GM21723 (cell line): ENCODE results near the gene CACNA1A.

ENCODE experiments used
- ATAC-seq: cut with Tn5 transposase; IDR thresholded peaks from one replicate; pipeline ENCODE4 v1.9.1; 2021; ENCODE audit warnings: mild to moderate bottlenecking, moderate library complexity; ENCODE audit not compliant: unreplicated experiment

The CACNA1A gene

DNA sequence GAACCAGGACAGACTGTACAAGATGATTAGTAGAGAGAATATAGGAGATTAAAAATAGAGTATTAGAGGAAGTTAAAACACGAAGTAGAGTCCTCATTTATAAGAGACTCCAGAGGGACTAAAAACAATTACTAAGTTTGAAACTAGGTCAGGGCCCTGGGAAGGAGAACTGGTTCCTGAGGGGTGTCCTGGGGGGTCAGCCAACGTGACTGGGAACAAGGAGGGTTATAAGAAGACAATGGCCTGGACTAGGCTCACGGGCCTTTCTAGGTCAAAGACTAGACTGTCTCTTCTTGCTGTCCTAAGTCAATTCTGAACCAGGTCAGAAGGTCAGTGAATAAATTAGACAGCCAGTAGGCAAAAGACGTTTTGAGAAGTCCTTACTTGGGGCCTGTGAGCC lies 190.8 kb downstream of the CACNA1A start:
- no peak for ATAC-seq

- ATAC-seq: no peak
These were observed 191.5 kb downstream of the CACNA1A start for GRCh38 chr19:13314761-13315160.

GRCh38 chr19:13313875-13314274 lies 192.4 kb downstream of the CACNA1A start:
- ATAC-seq: no peak

DNA sequence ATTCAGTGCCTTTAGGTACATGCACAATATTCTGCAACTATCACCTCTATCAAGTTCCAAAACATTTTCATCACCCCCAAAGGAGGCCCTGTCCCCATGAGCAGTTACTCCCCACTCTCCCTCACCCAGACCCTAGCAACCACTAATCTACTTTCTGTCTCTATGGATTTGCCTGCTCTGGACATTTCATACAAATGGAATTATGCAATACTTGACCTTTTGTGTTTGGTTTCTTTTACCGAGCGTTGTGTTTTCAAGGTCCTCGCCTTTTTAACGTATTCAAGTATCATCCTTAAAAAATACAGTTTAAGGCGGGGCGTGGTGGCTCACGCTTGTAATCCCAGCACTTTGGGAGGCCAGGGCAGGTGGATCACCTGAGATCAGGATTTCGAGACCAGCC lies 196.4 kb downstream of the CACNA1A start:
- no peak for ATAC-seq

DNA sequence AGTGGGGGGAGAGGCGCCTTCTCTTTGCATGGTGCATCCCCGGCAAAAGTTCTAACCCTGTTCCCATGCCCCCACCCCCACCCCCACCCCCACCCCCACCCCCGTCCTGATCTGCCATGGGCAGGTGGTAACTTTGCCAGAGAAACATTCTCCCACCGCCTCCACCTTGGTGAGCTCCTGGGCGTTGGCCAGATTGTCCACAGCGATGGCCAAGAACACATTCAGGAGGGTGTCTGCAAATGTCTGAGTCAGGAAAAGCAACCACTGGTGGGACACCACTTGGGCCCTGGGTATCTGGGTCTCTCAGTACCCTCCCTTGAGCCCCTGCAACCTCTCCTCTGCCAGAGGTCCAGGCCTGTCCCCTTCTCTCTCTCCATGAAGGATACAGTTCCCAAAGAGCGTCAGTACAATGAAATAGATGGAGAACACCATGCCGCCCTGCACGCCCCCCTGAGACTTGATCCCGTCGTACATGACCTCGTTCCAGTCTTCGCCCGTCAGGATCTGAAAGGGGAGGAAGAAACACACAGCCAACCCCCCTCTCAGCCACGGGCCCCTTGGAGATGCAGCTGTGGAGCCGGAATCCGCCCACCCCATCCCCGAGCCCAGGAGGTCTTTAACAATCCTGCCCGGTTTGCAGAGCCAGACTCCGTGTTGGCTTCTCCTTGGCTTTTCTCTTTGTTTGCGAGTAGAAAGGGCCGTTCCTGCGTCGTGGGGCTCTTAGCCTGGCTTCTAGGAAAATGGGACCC lies 202.7 kb downstream of the CACNA1A start:
- no peak for ATAC-seq

- no peak for ATAC-seq
These were observed 203.6 kb downstream of the CACNA1A start for GRCh38 chr19:13302526-13303270.

DNA sequence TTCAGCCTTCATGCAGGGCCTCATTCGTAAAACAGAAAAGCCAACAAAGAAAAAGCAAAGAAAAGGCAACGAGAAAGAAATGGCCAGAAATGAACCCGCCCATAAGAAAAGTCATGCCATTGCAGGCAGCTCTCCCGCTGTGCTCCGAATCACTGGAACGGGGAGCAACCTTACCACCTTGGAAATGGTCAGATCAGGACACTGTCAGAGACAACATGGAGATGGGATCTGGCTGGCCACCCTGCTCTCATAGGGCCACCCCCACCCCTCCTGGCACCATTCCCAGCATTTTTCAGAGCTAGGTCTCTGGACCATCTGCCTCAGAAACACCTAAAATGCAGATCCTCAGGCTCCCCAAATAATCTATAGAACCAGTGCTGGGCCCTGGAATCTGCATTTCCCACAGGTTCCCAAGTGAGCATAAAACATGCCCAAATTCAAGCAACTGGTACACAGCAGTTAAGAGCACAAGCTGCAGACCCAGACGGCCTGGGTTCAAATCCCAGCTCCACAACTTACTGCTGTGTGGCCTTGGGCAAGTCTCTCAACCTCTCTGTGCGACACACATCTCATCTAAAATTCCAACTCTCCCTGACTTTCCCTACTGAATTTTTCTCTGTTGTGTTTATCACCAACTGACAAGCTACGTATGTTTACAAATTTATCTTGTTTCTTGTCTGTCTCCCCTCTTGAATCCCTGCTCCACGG lies 204.5 kb downstream of the CACNA1A start:
- no peak for ATAC-seq

DNA sequence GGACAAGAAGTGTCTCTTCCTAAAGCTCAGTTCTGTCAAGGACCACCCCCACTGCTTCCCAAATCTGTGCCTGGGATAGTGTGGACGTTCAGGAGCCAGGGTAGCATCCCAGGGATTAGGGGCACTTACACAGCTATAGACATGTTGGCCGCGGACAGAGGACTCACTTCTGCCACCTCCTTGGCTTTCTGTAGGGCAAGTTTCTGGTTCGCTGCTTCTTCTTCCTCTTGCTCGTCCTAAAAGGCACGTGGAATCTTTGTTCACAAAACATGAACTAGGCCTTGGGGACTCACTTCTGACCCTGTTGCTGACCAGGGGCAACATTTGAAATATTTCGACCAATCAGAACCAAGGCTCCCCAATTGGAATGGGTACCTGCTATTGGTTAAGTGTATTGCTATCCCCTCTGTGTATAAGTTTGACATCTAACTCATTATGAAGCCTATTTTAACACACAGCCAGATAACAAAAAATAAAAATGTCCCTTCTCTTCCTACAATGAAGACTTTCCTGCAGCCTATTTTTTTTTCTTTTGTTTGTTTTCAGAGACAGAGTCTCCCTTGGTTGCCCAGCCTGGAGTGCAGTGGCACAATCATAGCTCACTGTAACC lies 205.8 kb downstream of the CACNA1A start:
- ATAC-seq: no peak

DNA sequence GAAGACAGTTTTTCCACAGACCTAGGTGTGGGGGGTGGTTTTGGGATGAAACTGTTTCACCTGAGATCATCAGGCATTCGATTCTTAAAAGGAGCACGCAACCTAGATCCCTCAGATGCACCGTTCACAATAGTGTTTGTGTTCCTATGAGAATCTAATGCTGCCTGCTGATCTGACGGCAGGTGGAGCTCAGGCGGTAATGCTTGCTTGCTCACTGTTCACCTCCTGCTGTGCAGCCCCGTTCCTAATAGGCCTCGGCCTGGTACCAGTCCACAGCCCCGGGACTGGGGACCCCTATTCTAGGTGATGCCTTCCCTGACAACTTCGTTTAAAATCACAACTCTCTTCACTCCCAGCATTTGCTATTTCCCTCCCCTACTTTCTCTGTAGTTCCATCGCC lies 206.4 kb downstream of the CACNA1A start:
- ATAC-seq: no peak

DNA sequence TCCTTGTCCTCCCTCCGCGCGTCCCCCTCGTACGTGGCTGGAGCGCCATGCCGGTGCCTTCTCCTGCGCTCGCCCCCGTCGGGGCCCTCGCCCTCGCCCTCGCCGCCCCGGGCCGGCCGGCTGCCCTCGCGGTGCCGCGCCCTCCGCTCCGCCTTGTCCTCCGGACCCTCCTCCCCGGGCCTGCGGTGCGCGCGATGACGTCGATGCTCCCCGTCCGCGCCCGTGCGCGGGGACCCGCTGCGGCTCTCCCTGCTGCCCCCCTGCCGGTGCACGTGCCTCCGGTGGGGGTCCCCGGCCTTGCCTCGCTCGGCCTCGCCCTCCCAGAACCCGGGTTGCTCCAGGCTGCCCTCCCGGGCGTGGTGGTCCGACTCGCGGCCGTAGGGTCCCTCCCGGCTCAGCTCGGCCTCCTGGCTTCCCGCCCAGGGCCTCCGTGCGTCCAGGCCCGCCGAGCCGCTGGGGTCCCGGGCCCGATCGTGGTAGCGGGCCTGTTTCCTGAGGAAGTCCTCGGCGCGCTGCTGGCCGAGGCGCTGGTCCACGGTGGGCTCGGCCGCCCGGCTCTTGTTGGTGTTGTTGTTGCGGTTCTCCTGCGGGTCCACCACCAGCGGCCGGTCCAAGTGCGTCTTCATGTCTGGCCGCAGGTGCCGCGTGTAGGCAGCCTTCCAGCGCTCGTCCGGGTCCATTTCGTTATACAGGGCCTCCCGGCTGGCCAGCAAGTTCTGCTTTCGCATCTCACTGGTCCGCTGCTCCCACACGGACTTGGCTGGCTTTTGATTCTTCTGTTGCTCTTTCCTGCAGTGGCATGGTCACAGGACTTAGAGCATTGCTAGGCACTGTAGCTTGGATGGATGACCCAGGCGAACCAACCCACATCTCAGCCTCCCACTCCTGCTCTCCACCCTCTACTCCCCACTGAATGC lies 207.5 kb downstream of the CACNA1A start:
- no peak for ATAC-seq

- no peak for ATAC-seq
These were observed 209.3 kb downstream of the CACNA1A start for GRCh38 chr19:13297023-13297422.

DNA sequence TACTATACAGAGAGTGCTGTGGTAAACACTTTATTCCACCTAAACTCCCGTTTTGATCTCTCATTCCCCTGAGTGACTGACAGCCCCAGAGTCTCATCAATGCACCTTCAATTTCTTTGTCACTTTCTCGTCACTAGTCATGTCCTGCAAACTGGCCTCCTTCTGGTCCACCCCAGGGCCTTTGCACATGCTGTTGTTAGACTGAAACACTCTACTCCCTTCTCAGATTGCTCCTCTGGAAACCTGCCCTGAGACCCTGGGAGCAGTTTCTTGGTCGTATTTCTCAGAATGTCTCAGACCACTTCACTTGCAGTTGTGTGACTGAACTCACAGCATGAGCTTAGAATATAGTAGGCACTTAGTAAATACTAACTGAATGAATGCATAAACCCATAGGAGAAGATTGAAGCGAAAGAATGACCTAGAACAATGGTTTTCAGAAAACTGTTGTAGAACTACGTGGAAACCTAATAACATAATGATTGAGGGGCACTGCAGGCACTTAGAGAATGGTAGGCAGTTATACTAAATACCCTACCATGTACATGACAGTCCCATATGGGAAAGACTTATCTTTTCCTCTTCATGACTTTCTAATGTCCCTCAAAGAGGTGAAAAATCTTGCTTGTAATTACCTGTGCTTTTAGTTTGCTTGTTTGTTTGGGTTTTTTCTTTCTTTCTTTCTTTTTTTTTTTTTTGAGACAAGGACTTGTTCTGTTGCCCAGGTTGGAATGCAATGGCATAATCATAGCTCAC lies 211.3 kb downstream of the CACNA1A start:
- ATAC-seq: no peak

GRCh38 chr19:13291913-13292312 lies 214.4 kb downstream of the CACNA1A start:
- ATAC-seq: no peak

- no peak for ATAC-seq
These were observed 215.5 kb downstream of the CACNA1A start for GRCh38 chr19:13290741-13291140.

GRCh38 chr19:13289295-13289694 lies 217.0 kb downstream of the CACNA1A start:
- ATAC-seq: no peak

DNA sequence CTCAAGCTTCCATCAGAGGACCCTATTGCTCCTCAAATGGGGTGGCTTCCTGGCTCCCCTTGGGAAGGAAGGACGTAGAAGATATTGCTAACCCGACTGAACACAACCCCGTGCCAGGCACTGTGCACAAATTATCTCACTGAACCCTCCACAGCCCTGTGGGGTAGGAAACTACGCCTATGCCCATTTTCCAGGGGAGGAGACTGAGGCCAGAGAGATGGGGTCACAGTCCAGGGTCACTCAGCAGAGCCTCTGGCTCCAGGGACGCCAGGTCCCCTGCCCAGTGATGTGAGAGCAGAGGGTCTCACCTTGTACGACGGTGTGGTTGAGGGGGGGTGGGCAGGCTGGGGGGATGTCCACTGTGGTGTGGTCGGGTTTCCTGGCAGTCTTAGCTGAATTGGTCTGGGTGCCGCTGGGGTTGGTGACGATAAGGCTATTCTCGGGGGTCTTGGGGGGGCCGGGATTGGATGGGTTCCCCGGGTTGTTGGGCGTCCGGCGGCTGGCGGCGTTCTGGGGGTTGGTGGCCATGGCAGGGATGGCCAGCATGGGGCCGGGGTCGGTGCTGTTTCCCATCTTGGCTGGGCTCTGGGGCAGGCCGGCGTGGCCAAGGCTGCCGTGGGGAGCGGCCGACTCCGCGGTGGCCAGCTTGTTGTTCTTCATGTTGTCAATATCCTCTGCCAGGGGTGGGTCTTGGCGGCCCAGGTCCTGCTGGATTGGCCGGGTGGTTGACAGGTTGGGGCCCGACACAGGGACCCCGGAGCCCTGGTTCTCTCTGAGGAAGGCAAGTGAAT lies 219.9 kb downstream of the CACNA1A start:
- ATAC-seq: no peak

DNA sequence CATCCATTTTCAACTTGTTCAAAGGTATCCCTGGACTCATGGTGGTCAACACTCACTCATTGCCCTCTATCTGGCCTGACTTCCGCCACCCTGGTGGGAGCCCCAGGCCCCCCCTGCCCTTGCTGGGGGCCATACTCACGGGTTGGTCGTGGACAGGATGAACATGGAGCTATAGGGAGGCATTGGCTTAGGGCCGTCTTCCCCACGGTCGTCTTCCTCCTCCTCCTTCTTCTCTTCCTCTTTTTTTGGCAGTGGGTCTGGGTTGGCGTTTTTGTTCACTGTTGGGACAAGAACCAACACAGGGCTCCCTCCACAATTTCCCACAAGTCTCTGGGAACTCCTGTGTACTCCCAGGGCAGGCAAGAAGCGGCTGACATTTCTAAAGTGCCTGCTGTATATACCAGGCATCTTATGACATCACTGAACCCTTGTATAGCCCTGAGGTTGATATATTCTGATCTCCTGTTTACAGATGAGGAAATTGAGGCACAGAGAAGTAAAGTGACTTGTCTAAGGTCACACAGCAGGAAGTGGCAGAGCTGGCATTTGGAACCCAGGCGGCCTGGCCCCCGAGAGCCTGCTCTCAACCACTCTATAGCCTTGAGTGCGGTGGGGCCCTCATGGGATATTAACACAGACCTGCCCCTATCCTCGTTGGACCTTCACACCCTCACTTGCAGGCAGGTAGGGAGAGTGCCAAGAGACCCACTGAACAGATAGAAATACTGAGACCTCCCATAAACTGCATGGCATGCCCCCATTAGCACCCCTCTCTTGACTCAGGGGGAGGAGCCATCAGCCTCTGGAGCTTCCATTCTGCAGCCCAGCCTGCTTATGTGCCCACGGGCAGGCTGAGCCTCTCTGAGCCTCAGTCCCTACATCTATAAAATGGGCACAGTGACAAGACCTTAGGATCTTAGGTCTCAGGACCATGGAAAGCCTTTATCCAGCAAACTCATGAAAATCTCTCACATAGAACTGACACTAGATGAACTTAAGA lies 221.1 kb downstream of the CACNA1A start:
- ATAC-seq: no peak

DNA sequence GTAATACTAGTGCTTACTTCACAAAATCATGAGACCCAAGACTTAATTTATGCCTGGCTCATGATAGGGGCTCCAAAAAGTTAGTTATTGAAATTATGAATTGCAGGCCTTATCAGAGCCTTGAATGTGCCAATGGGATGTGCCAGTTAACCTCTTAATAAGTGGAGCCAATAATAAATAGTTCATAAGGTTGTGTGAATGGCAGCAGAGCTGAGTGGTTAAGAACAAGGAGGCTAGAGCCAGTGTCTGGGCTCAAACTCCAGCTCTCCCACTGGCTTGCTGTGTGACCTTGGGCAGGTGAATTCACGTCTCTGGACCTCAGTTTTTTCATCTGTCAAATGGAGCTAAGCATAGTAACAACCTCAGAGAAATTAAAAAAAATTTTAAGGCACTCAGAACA lies 222.4 kb downstream of the CACNA1A start:
- no peak for ATAC-seq
